Measurements from ENCODE around the gene PTPRJ. TPM values are rescaled to one million over a fixed set of nuclear protein-coding genes. Genes with fewer than 3 reads are reported as not detected.
"Not testable (repeated sequence)": the region's sequence is repeated elsewhere in the genome, so short reads cannot be mapped to it uniquely, and the experiment has no call there.

Gene PTPRJ
- total and polyA plus RNA-seq, 2 of the 4 experiments (the other 2 are of a cell fraction): 5.6 to 14.9 TPM

DNA sequence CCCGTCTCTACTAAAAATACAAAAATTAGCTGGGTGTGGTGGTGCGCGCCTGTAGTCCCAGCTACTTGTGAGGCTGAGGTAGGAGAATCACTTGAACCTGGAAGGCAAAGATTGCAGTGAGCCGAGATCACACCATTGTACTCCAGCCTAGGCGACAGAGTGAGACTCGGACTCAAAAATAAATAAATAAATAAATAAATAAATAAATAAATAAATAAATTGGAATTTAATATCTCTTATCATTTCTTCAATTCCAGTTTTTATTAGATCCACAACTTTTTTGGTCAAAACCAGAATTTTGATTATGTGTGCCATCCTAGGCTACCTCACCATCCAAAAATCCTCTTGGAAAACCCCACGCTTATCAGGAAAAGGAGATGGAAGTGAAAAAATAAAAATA, 43.2 kb downstream of the PTPRJ start:
- H4K20me1 ChIP-seq (ENCODE audit: insufficient read depth, low read length); H2AFZ ChIP-seq (replicated peaks; ENCODE audit: low read length, poor library complexity); H3K9ac ChIP-seq (ENCODE audit: low read depth, low read length); H2BK20ac ChIP-seq (ENCODE audit: low read depth, low read length); H3K4me1 ChIP-seq (ENCODE audit: control insufficient read depth, insufficient read depth, low read length); dilution Hi-C loops (cut with HindIII; ENCODE audit: low sequenced_read_pairs, unreplicated experiment); H2BK15ac ChIP-seq (ENCODE audit: low read depth, low read length); H3K4me3 ChIP-seq (ENCODE audit: insufficient read depth, low read depth, low read length); H2BK120ac ChIP-seq (ENCODE audit: low read depth, low read length); H3K14ac ChIP-seq (replicated peaks; ENCODE audit: low read depth, low read length); H3K4ac ChIP-seq (ENCODE audit: low read depth, low read length); H4K8ac ChIP-seq (ENCODE audit: low read depth in 2 of 2, low read length in 2 of 2); H3K56ac ChIP-seq (ENCODE audit: extremely low read depth, insufficient read depth, low read length); H4K5ac ChIP-seq (ENCODE audit: low read depth, low read length); in situ Hi-C loops (cut with MboI; ENCODE audit: low sequenced_read_pairs); H3K27me3 ChIP-seq (ENCODE audit: control insufficient read depth, insufficient read depth, low read length); H3K9me3 ChIP-seq (ENCODE audit: control insufficient read depth, insufficient read depth, low read length); H3K36me3 ChIP-seq (ENCODE audit: control insufficient read depth, insufficient read depth, low read length); H3K9me1 ChIP-seq (ENCODE audit: insufficient read depth, low read length); H4K91ac ChIP-seq (ENCODE audit: insufficient read depth, low read depth, low read length); H3K23ac ChIP-seq (ENCODE audit: low read depth, low read length); H3K27ac ChIP-seq (ENCODE audit: insufficient read depth, low read length); POLR2A ChIA-PET (ENCODE audit: unreplicated experiment); H3K4me2 ChIP-seq (ENCODE audit: low read depth, low read length); H3K18ac ChIP-seq (ENCODE audit: low read depth, low read length); DNase-seq; ATAC-seq (ENCODE audit: low read depth); intact Hi-C loops (cut with micrococcal nuclease); H2BK5ac ChIP-seq (ENCODE audit: low read depth, low read length, poor library complexity, severe bottlenecking); H2AK5ac ChIP-seq (ENCODE audit: low read depth, low read length); CTCF ChIA-PET; BruUV-seq (replicated peaks); H2AK9ac ChIP-seq (replicated peaks; ENCODE audit: low read depth, low read length, poor library complexity): not testable (repeated sequence)
- H3K79me1 ChIP-seq (ENCODE audit: low read depth in 1 of 2, low read length in 2 of 2): peaks cover 38 to 73% of the 10 kb centered on the region in 2 experiments
- WGBS, 2 experiments (ENCODE audit: extremely low coverage in 2 of 2, insufficient read length in 1 of 2): no CpG with 5 or more reads among the region's 7 CpGs
